ENCODE measurements around the gene MAN2A1.

DNA sequence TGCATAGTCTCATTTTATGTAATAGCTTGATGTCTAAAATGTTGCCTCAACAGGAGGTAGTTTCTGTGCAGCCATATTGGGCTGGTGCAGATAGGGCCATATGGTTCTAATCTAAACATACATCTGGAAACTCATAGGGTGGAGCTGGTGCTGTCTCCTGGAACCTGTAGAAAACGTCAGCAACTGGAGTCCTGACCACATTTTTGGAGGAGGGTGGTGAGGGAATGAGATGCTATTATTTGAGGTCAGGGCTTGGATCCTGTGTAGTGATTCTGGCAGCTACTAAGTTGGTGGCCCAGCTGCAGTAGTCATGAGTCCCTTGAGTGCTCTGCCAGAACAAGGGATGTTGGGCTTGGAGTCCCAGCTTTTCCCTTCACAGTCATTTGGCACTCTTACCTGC lies 14.1 kb downstream of the MAN2A1 start:
- TF ChIP-seq EZH2 (IDR thresholded peaks at IDR 0.05) (no peak), POLR2AphosphoS5 (IDR thresholded peaks at IDR 0.05; ENCODE audit: borderline replicate concordance, low read depth, low read length) (no peak), FOXP2 (optimal IDR thresholded peaks at IDR 0.05; ENCODE audit: control extremely low read depth, extremely low read length, insufficient read depth) (no peak)

Data from SK-N-MC (cell line).